ENCODE data around the gene MSMB.
"Not testable (repeated sequence)": the region's sequence is repeated elsewhere in the genome, so short reads cannot be mapped to it uniquely, and the experiment has no call there.

DNA sequence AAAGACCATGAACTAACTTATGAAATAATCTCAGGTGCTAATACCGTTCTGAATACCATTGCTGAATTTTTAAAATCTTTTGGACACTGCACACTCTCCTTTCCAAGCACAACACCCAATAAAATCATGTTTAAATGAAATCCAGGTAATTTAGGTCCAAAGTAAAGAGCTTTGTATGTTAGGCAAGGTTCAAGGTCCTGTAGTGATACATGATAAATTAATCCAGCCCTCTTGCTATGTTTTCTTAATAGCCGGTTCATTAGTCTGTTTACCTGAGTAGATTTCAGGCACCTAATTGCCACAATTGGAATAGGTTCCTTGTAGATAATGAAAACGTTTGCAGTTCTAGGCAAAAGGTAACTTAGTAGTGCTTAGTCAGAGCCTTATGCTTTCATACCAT is 60.5 kb downstream of the MSMB start:
- TF ChIP-seq EZH2 (IDR thresholded peaks at IDR 0.05; ENCODE audit: insufficient read depth, poor library complexity, severe bottlenecking); EZH2phosphoT487 (IDR thresholded peaks at IDR 0.05; ENCODE audit: insufficient read depth, low read depth): not testable (repeated sequence)

Measured in GM23248 (cell line).